Testis (tissue), 3 donors: Measurements from ENCODE around the gene ALG12. TPM values are rescaled to one million over a fixed set of nuclear protein-coding genes. Genes with fewer than 3 reads are reported as not detected.

Source experiments
- DNase-seq: peaks from one replicate; pipeline ENCODE4 v3.0.0-alpha.2; 2019
- H3K27ac ChIP-seq, 2 donors: fragments of 200-600 bp; sonication (generic); one replicate each; pipeline ENCODE4 v1.5.1; 2019
- H3K27me3 ChIP-seq: fragments of 200-600 bp; sonication (generic); one replicate; pipeline ENCODE4 v1.5.1; 2019
- H3K36me3 ChIP-seq: fragments of 200-600 bp; sonication (generic); one replicate; pipeline ENCODE4 v1.5.1; 2017; ENCODE audit warnings: low read depth; ENCODE audit errors: missing control alignments
- H3K4me1 ChIP-seq: fragments of 200-600 bp; sonication (generic); one replicate; pipeline ENCODE4 v1.5.1; 2019
- H3K4me3 ChIP-seq, 2 donors: fragments of 200-600 bp; sonication (generic); one replicate each; pipeline ENCODE4 v1.5.1; 2017 to 2019
- H3K9me3 ChIP-seq: fragments of 200-600 bp; sonication (generic); one replicate; pipeline ENCODE4 v1.5.1; 2017
- POLR2A ChIP-seq: fragments of 450-650 bp; IDR thresholded peaks from one replicate; pipeline ENCODE4 v1.6.1; 2017; ENCODE audit warnings: antibody characterized with exemption, mild to moderate bottlenecking, moderate library complexity
- WGBS, 2 donors: methylation state at CpG; one replicate each; pipeline ENCODE4 v1.1.5; 2018; 5-methylcytosine and 5-hydroxymethylcytosine counted together
- intact Hi-C: fragments of 100-400 bp; cut with DNase I; formaldehyde crosslinking; loops from one replicate; pipeline ENCODE4 v1.15.1; 2023; ENCODE audit warnings: low total_unique reads
- polyA plus RNA-seq: library from polyadenylated mRNA; stranded (reverse); fragments of 350-450 nt; fragmentation: Illumina TruSeq; extraction: RNeasy Lipid Tissue Mini Kit (QIAGEN cat#74804); gene quantifications from one replicate; pipeline ENCODE4 v1.2.3, GENCODE V29; 2014; ENCODE audit warnings: low read depth, low replicate concordance; ENCODE audit not compliant: insufficient read depth
- total RNA-seq, 2 donors: library from RNA; depleted of rRNA; stranded (reverse); fragments of >200 nt; gene quantifications; one replicate each; pipeline ENCODE4 v1.2.3, GENCODE V29; 2016
- TF ChIP-seq, protein P1 (sequence below), 3 experiments: fragments of 450-650 bp in 2 of 3; fragments of 200-600 bp in 1 of 3; sonication (generic) in 1 of 3; IDR thresholded peaks; one replicate each; pipeline ENCODE4 v1.5.1; 2016 to 2019; ENCODE audit warnings: antibody characterized with exemption in 3 of 3, mild to moderate bottlenecking in 2 of 3, moderate library complexity in 1 of 3

ALG12 gene
- total and polyA plus RNA-seq, 3 donors from 2014 or later = 10.6 to 18.3 (median 11.9) TPM

DNA sequence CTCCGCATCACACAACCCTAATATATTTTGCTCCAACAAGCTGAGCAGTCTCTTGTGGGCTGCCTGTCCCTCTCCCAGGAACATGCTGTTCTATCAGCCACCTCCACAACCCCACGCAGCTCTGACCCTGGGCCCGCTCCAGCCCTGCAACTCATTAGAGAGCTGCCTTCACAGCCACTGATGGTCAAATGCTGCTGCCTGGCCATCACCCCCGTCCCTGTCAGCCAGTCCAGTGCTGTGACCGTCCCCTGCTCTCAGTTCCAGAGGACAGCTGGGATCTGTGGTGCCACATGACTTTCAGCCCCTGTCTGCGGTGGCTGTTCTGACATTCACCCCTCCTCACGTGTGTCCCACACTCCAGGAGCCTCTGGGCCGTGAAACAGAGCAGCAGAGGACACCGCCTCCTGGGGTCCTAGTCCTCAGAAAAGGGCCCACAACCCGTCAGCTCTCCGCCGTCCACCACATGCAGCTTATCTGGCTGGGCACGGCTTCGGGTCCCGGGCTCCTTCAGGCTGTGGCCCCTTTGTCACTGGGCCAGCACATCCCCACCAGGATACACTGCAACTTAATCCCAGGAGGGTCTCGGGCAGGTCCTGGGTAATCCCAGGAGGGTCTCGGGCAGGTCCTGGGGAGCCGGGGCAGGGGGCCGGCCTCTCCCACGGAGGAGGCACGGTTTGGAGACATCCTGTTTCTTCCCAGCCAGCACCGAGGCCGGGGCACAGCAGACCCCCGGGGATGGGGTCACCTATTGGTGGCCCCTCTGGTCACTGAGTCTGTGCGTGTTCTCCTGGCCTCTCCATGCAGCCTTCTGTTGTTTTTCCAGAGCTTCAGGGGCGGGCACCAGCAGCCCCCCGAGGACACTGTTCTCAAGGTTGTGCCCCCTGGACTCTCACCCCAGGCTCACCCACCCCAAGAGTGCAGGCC is 15.3 kb upstream of the ALG12 start:
- Histone ChIP-seq H3K4me1 (peaks cover 47% of the 10 kb centered on the region), H3K4me3 (no peak overlapping the region), H3K27ac (peak overlapping the region; percentile 95), H3K9me3 (no peaks in the 10 kb centered on the region), H3K36me3 (no peaks in the 10 kb centered on the region), H3K27me3 (no peaks in the 10 kb centered on the region)
- intact Hi-C loops = no loop called here
- TF ChIP-seq, protein P1, sequence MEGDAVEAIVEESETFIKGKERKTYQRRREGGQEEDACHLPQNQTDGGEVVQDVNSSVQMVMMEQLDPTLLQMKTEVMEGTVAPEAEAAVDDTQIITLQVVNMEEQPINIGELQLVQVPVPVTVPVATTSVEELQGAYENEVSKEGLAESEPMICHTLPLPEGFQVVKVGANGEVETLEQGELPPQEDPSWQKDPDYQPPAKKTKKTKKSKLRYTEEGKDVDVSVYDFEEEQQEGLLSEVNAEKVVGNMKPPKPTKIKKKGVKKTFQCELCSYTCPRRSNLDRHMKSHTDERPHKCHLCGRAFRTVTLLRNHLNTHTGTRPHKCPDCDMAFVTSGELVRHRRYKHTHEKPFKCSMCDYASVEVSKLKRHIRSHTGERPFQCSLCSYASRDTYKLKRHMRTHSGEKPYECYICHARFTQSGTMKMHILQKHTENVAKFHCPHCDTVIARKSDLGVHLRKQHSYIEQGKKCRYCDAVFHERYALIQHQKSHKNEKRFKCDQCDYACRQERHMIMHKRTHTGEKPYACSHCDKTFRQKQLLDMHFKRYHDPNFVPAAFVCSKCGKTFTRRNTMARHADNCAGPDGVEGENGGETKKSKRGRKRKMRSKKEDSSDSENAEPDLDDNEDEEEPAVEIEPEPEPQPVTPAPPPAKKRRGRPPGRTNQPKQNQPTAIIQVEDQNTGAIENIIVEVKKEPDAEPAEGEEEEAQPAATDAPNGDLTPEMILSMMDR (IDR thresholded peaks at IDR 0.05) = no peak
- no peak for TF ChIP-seq POLR2A
- 45 to 48% methylated on average over 16 to 26 of the region's 27 CpGs for WGBS, 2 donors
- DNase-seq = peak; percentile 90

DNA sequence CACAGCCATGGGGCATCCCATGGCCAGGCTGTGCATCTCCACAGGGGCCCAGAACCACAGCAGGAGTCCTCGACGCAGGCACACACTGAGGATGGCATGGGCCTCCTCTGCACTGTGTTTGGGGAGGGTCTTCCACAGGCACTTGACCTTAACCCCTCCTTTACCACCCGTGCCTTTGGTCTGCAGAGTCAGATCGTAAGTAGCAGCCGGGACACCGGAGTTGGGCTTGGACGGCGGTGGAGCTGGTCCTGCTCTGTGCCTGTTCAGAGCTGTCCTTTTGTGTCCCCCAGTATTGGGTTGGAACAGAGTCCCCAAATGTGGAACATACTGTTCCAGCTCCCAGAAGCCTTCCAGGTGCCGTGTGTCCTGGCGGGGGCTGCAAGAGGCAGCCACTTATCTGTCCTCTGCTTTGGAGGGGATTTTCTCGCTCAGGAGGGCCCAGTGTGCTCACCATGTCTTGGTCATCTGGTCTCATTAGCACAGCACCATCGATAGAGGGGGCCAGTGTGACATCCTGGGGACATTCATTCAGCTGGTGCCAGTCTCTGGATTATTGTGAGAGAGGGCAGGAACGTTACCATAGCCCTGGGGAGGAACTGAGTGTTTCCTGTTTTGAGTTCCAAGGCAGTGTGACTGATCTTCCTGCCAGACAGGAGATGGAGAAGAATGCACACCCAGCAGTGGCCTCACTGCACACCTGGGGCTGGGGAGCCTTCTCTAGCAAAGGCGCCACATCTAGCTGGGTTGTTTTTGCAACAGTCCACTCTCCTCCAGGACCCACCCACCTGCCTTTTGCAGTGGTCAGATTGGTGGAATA is 12.6 kb upstream of the ALG12 start:
- peak; percentile 89 for DNase-seq
- H3K9me3 ChIP-seq = no peaks in the 10 kb centered on the region
- 72 to 74% methylated on average over 4 to 14 of the region's 14 CpGs for WGBS, 2 donors
- H3K27me3 ChIP-seq = no peaks in the 10 kb centered on the region
- H3K36me3 ChIP-seq = no peaks in the 10 kb centered on the region
- no peak overlapping the region for H3K27ac ChIP-seq
- no peak overlapping the region for H3K4me3 ChIP-seq
- peaks cover 28% of the 10 kb centered on the region for H3K4me1 ChIP-seq
- intact Hi-C loops = no loop called here
- no peak for TF ChIP-seq POLR2A
- TF ChIP-seq, protein P1 (IDR thresholded peaks at IDR 0.05) = peak; percentile 29 to 49 (median 48)

DNA sequence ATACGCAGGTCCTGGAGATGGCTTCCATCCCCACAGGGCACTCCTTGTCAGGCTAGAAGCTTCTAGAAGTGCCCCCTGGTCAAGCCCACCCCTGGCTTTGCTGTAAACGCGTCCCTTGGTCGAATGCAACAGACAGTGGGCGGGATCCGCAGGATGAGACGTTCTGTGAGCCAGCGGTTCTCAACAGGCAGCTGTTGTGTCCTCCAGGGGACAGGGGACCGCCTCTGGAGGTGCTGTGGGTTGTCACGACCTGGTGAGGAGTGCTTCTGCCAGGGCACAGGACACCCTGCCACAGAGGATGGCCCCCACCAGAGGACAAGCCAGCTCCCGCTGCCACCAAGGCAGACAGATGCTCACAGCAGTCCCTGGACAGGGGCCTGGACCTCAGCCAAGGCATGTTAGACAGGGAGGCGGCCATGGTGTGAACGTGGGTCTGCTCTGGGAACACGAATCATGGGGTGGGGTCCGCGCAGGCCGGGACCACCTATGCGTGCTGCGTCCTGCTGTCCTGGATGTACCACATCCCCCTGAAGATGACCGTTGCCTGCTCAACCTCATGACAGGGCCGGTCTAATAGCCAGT is 11.8 kb upstream of the ALG12 start:
- Histone ChIP-seq H3K36me3 (no peaks in the 10 kb centered on the region), H3K4me3 (no peak overlapping the region), H3K4me1 (peaks cover 28% of the 10 kb centered on the region), H3K9me3 (no peaks in the 10 kb centered on the region), H3K27ac (no peak overlapping the region), H3K27me3 (no peaks in the 10 kb centered on the region)
- intact Hi-C loops = loop anchor here (2.0 kb wide), 1 partner anchor 101 kb away; no protein-coding TSS in a partner anchor
- no peak for TF ChIP-seq POLR2A
- TF ChIP-seq, protein P1 (IDR thresholded peaks at IDR 0.05) = no peak
- 69% methylated on average over 21 of the region's 21 CpGs; no CpG with 5 or more reads in 1 of the 2 donors for WGBS, 2 donors
- DNase-seq = no peak

DNA sequence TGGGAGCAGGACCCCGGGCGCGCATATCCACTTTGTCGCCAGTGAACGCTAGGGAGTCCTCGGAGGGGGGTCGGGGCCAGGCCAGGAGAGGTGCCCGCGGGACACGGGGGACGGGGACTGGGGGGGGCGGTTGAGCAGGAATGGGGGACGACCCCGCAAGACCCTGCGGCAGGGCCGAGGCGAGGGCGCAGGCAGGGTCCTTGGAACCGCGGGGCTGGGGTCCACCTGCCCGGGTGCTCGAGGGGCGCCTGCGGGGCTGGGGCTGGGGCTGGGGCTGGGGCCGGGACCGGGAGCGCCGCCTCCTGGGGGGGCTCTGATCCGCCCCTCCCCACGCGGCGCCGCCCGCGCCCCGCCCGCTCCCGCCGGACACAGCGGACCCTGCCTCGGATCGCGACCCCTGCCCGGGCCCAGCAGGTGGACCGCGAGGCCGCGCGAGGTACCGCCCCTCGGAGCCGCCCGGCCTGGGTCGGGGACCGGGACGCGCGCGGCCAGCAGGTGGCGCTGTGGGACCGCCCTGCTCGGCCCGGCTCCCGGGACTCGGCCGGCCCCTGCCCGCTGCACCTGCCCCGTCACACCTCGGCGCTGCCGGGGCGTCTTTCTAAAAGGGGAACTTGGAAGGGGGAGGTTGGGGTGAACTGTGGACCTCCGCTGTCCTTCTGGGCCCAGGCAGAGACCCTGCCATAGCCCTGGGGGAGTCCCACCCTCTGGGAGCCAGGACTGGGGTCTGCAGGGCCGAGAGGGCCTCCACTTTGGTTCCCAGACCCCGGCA is 11.2 kb upstream of the ALG12 start:
- DNase-seq = peak; percentile 61
- Histone ChIP-seq H3K4me3 (no peak overlapping the region), H3K9me3 (no peaks in the 10 kb centered on the region), H3K4me1 (peaks cover 21% of the 10 kb centered on the region), H3K36me3 (no peaks in the 10 kb centered on the region), H3K27ac (no peak overlapping the region), H3K27me3 (no peaks in the 10 kb centered on the region)
- WGBS, 2 donors = 0 to 9% methylated on average over 11 to 27 of the region's 75 CpGs
- intact Hi-C loops = loop anchor here (2.0 kb wide), 1 partner anchor 101 kb away; no protein-coding TSS in a partner anchor
- TF ChIP-seq, protein P1 (IDR thresholded peaks at IDR 0.05) = peak; percentile 95 to 99 (median 99)
- no peak for TF ChIP-seq POLR2A
